Measurements from ENCODE around the gene ATG9A. TPM values are rescaled to one million over a fixed set of nuclear protein-coding genes. Genes with fewer than 3 reads are reported as not detected.
A peak's percentile ranks its signal among the peaks of the same experiment; 100 is the strongest.

The ATG9A gene
- total and polyA plus RNA-seq, 9 of the 15 experiments (the other 6 are each of a cell fraction or from before 2014, with no cell fraction given), result 0.25 to 65.6 (median 23.4) TPM

- TF ChIP-seq ZNF717 (CRISPR knock-in tag; IDR thresholded peaks at IDR 0.05) (peak; percentile 61; the same call in 1 of the 2 replicates), CBX5 (IDR thresholded peaks at IDR 0.05; ENCODE audit: borderline replicate concordance, low read depth) (no peak), ZNF57 (CRISPR knock-in tag; IDR thresholded peaks at IDR 0.05) (no peak), SMARCA4 (IDR thresholded peaks at IDR 0.05) (no peak), KLF1 (tag; IDR thresholded peaks at IDR 0.05) (no peak), CUX1 (CRISPR knock-in tag; IDR thresholded peaks at IDR 0.05) (no peak), ZNF316 (IDR thresholded peaks at IDR 0.05) (no peak), EZH2 (IDR thresholded peaks at IDR 0.05; ENCODE audit: borderline replicate concordance, low read depth, low read length) (no peak), ZBTB43 (CRISPR knock-in tag; IDR thresholded peaks at IDR 0.05) (no peak), MCM5 (IDR thresholded peaks at IDR 0.05; ENCODE audit: low read depth) (no peak), ILF3 (IDR thresholded peaks at IDR 0.05; ENCODE audit: borderline replicate concordance) (no peak), GTF2F1 (IDR thresholded peaks at IDR 0.05; ENCODE audit: low read depth, low read length) (no peak), ZBTB8A (IDR thresholded peaks at IDR 0.05; ENCODE audit: partially characterized antibody) (no peak), STAT6 (CRISPR knock-in tag; IDR thresholded peaks at IDR 0.05) (no peak), ARID3A (IDR thresholded peaks at IDR 0.05; ENCODE audit: borderline replicate concordance, low read depth, low read length) (no peak), ZBTB7A (IDR thresholded peaks at IDR 0.05; ENCODE audit: borderline replicate concordance, control insufficient read depth, low read depth, low read length) (peak; percentile 70; the same call in 1 of the 2 replicates), SMAD4 (CRISPR knock-in tag; conservative IDR thresholded peaks at IDR 0.05) (no peak)
Measured at GRCh38 chr2:219218732-219219701, 10.4 kb downstream of the ATG9A start, which contains the start of gene ABCB6 (continued).
